HEK293T (cell line): ENCODE measurements around the gene ABCC6.

Experiments used
- ARNT ChIP-seq: fragments of 450-650 bp; IDR thresholded peaks from 2 replicates; pipeline ENCODE4 v1.6.1; 2017; ENCODE audit warnings: mild to moderate bottlenecking
- BHLHE40 ChIP-seq: fragments of 450-650 bp; IDR thresholded peaks from 2 replicates; pipeline ENCODE4 v1.6.1; 2016; ENCODE audit warnings: mild to moderate bottlenecking, moderate library complexity, borderline replicate concordance
- FOXK2 ChIP-seq: fragments of 450-650 bp; IDR thresholded peaks from 2 replicates; pipeline ENCODE4 v1.6.1; 2016; ENCODE audit warnings: mild to moderate bottlenecking
- FOXM1 ChIP-seq: fragments of 450-650 bp; IDR thresholded peaks from 2 replicates; pipeline ENCODE4 v1.6.1; 2017; ENCODE audit warnings: mild to moderate bottlenecking, borderline replicate concordance
- HDGF ChIP-seq: fragments of 450-650 bp; IDR thresholded peaks from 2 replicates; pipeline ENCODE4 v1.6.1; 2017; ENCODE audit warnings: antibody characterized with exemption, borderline replicate concordance
- L3MBTL2 ChIP-seq: fragments of 450-650 bp; conservative IDR thresholded peaks from 2 replicates; pipeline ENCODE4 v1.6.1; 2016; ENCODE audit warnings: mild to moderate bottlenecking
- LEF1 ChIP-seq: fragments of 450-650 bp; IDR thresholded peaks from 2 replicates; pipeline ENCODE4 v1.6.1; 2017; ENCODE audit warnings: mild to moderate bottlenecking, borderline replicate concordance
- SP1 ChIP-seq: fragments of 450-650 bp; IDR thresholded peaks from 2 replicates; pipeline ENCODE4 v1.6.1; 2017
- SUZ12 ChIP-seq: fragments of 450-650 bp; IDR thresholded peaks from 2 replicates; pipeline ENCODE4 v1.6.1; 2016; ENCODE audit warnings: mild to moderate bottlenecking
- ZNF384 ChIP-seq: fragments of 450-650 bp; IDR thresholded peaks from 2 replicates; pipeline ENCODE4 v1.6.1; 2016

DNA sequence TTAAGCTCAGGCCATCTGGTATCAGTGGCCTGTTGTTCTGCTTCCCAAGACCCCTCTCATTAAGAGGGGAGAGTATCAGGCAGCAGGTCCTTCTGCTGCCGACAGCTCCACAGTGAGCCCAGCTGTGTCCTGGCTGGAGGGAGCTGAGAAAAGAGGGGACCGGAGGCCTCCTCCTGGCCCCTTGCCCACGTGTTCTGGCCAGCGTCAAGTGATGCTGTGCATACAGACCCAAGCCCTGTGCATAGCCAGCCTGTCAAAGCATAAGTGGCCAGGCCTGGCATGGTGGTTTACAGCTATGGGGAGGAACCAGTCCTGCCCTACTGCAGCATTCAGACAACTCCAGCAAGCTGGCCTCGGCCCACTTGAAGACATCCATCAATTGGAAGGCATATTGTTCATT lies 48.0 kb downstream of the ABCC6 start:
- no peak for TF ChIP-seq BHLHE40
- TF ChIP-seq HDGF, result no peak
- no peak for TF ChIP-seq FOXM1
- TF ChIP-seq FOXK2, result no peak
- no peak for TF ChIP-seq LEF1
- TF ChIP-seq ZNF384, result no peak
- no peak for TF ChIP-seq ARNT
- TF ChIP-seq SP1, result no peak
- no peak for TF ChIP-seq SUZ12
- no peak for TF ChIP-seq L3MBTL2
